Frontal cortex (tissue), 4 donors: ENCODE measurements around the gene SLC25A48. TPM values are rescaled to one million over a fixed set of nuclear protein-coding genes. Genes with fewer than 3 reads are reported as not detected.

Source experiments
- DNase-seq, 2 donors: peaks; one replicate each; pipeline ENCODE4 v3.0.0; 2012; ENCODE audit warnings: low spot score in 2 of 2
- FAIRE-seq: peaks from 2 replicates; lab custom pipeline; 2012; peaks lifted over from hg19 to GRCh38; lab: Jason Lieb, UNC
- small RNA-seq: library from RNA; depleted of rRNA; stranded (forward); fragments of <200 nt; gene quantifications from one replicate; pipeline ENCODE3, GENCODE V24; 2014
- total RNA-seq: library from RNA; depleted of rRNA; stranded (reverse); fragments of >200 nt; gene quantifications from one replicate; pipeline ENCODE4 v1.2.3, GENCODE V29; 2014
- donor health status: control.
- donor health status: control.
- donor health status: control.

The SLC25A48 gene
- total RNA-seq, 1 donor from 2014 or later, result 1.2 TPM

- DNase-seq (no peak), FAIRE-seq (no peak)
These were observed 70.7 kb downstream of the SLC25A48 start for GRCh38 chr5:135905144-135905543.

- FAIRE-seq (no peak), DNase-seq (no peak)
These were observed 79.5 kb downstream of the SLC25A48 start for GRCh38 chr5:135913713-135914626.

GRCh38 chr5:135915466-135916001 lies 81.1 kb downstream of the SLC25A48 start:
- DNase-seq (no peak), FAIRE-seq (no peak)

GRCh38 chr5:135916638-135917263 lies 82.3 kb downstream of the SLC25A48 start:
- DNase-seq, result no peak
- no peak for FAIRE-seq

- DNase-seq (no peak), FAIRE-seq (no peak)
These were observed 85.7 kb downstream of the SLC25A48 start for GRCh38 chr5:135920199-135920598.

GRCh38 chr5:135921388-135921787 lies 86.9 kb downstream of the SLC25A48 start:
- no peak for DNase-seq
- no peak for FAIRE-seq

- DNase-seq, result no peak
These were observed 95.8 kb downstream of the SLC25A48 start for GRCh38 chr5:135930029-135930948.

GRCh38 chr5:135930949-135931295 lies 96.5 kb downstream of the SLC25A48 start:
- DNase-seq (no peak), FAIRE-seq (no peak)

More at GRCh38 chr5:135930029-135930948, 95.8 kb downstream of the SLC25A48 start:
- FAIRE-seq, result no peak

- no peak for DNase-seq
- no peak for FAIRE-seq
These were observed 100.5 kb downstream of the SLC25A48 start for GRCh38 chr5:135934939-135935338.

- FAIRE-seq (no peak), DNase-seq (no peak)
These were observed 102.9 kb downstream of the SLC25A48 start for GRCh38 chr5:135937245-135937911.

Small RNAs within 50 kb of the gene (small RNA-seq; reads per million reads assigned to genes)
- gene MIR5692C1, result not detected

Other genes with a start within 250 kb of the SLC25A48 start
- gene IL9, start 61.2 kb downstream of the SLC25A48 start, total RNA-seq, result not detected
- not detected for gene LECT2, start 120.3 kb downstream of the SLC25A48 start, total RNA-seq
- 4.9 TPM for gene TGFBI, start 194.3 kb downstream of the SLC25A48 start, total RNA-seq